A549 treated with Hydrocortisone at 1 μM for 4 hours (cell line): ENCODE measurements around the gene PCA3. TPM values are rescaled to one million over a fixed set of nuclear protein-coding genes. Genes with fewer than 3 reads are reported as not detected.

Experiments
- total RNA-seq: library from RNA; stranded (reverse); fragments of 200-300 nt; extraction: Qiagen RNA extraction; gene quantifications from 5 replicates; pipeline ENCODE4 v1.2.3, GENCODE V29; 2022

Gene PCA3
- total RNA-seq = not detected in 5 replicates

GRCh38 chr9:76764138-76764537 lies at the start of gene PCA3:
PCA3 (plus strand) TSS chr9:76764438.

Other genes with a start within 250 kb of the PCA3 start
- gene PRUNE2, start 141.7 kb downstream of the PCA3 start, total RNA-seq = 0.02 to 0.12 TPM (median 0.07 TPM) in 4 of 5 replicates, not detected in the other